Caco-2 (cell line): ENCODE measurements around the gene INPP5D. TPM values are rescaled to one million over a fixed set of nuclear protein-coding genes. Genes with fewer than 3 reads are reported as not detected.

ENCODE experiments used
- BruUV-seq: library from RNA; stranded (reverse); fragments of 400-500 nt; replicated peaks from 2 replicates; lab custom pipeline; 2021; lab: Mats Ljungman, UMichigan
- CTCF ChIA-PET: fragments of 300-600 bp; sonication (Branson Sonifier 250); formaldehyde crosslinking; loops from one replicate; lab custom pipeline; 2022; ENCODE audit warnings: antibody characterized with exemption; lab: Charles Lee
- POLR2A ChIA-PET: fragments of 300-600 bp; sonication (Branson Sonifier 250); formaldehyde crosslinking; loops from one replicate; lab custom pipeline; 2022; ENCODE audit warnings: antibody characterized with exemption; lab: Charles Lee
- DNase-seq, 2 experiments: peaks; one replicate each; pipeline versions ENCODE4 v3.0.0 to v3.0.0-alpha.2; 2020 to 2022
- H3K27me3 ChIP-seq: replicated peaks from 2 replicates; pipeline ENCODE4 v1.6.0; 2011; ENCODE audit warnings: low read length; ENCODE audit not compliant: control insufficient read depth, insufficient read depth
- H3K36me3 ChIP-seq: 2 replicates; pipeline ENCODE4 v1.5.1; 2011; ENCODE audit warnings: low read length; ENCODE audit not compliant: control insufficient read depth, insufficient read depth
- H3K4me1 ChIP-seq: fragments of 250-450 bp; sonication (Bioruptor Pico); 2 replicates; pipeline ENCODE4 v1.5.1; 2020; ENCODE audit warnings: mild to moderate bottlenecking
- H3K4me3 ChIP-seq: 2 replicates; pipeline ENCODE4 v1.5.1; 2011; ENCODE audit warnings: low read depth, mild to moderate bottlenecking, control low read depth, low read length
- H3K9me3 ChIP-seq: fragments of 250-450 bp; sonication (Bioruptor Pico); 2 replicates; pipeline ENCODE4 v1.5.1; 2020; ENCODE audit warnings: mild to moderate bottlenecking, moderate library complexity
- H3K27ac Mint-ChIP-seq: one replicate; pipeline ENCODE4 v1.8.0; 2022; ENCODE audit warnings: mixed read lengths; ENCODE audit not compliant: unreplicated experiment
- H3K27me3 Mint-ChIP-seq: one replicate; pipeline ENCODE4 v1.8.0; 2022; ENCODE audit warnings: mixed read lengths; ENCODE audit not compliant: insufficient read depth, unreplicated experiment
- H3K36me3 Mint-ChIP-seq: one replicate; pipeline ENCODE4 v1.8.0; 2022; ENCODE audit warnings: mild to moderate bottlenecking, mixed read lengths; ENCODE audit not compliant: insufficient read depth, unreplicated experiment
- H3K4me1 Mint-ChIP-seq: one replicate; pipeline ENCODE4 v1.8.0; 2022; ENCODE audit warnings: low read depth, mixed read lengths; ENCODE audit not compliant: unreplicated experiment
- H3K4me3 Mint-ChIP-seq: one replicate; pipeline ENCODE4 v1.8.0; 2022; ENCODE audit warnings: mild to moderate bottlenecking, moderate library complexity, mixed read lengths; ENCODE audit not compliant: unreplicated experiment
- H3K9me3 Mint-ChIP-seq: one replicate; pipeline ENCODE4 v1.8.0; 2022; ENCODE audit warnings: mixed read lengths; ENCODE audit not compliant: unreplicated experiment
- CTCF ChIP-seq, 2 experiments: fragments of 200-600 bp in 1 of 2; IDR thresholded peaks; 1 replicate in 1 of 2; 2 replicates in 1 of 2; pipeline versions ENCODE4 v1.5.1 to v1.8.0; 2011 to 2022; ENCODE audit warnings: antibody characterized with exemption in 1 of 2, control low read depth in 1 of 2, inconsistent platforms in 1 of 2, low read depth in 1 of 2, low read length in 1 of 2, mild to moderate bottlenecking in 1 of 2, moderate library complexity in 1 of 2; ENCODE audit not compliant: insufficient read depth in 1 of 2, severe bottlenecking in 1 of 2, unreplicated experiment in 1 of 2
- intact Hi-C: fragments of 100-400 bp; cut with micrococcal nuclease; formaldehyde crosslinking; loops from one replicate; pipeline ENCODE4 v1.10.0; 2022; ENCODE audit not compliant: unreplicated experiment
- total RNA-seq: library from RNA; stranded (reverse); gene quantifications from 2 replicates; pipeline ENCODE4 v1.2.3, GENCODE V29; 2022

Gene INPP5D
- total RNA-seq, 1 experiment from 2014 or later = not detected

GRCh38 chr2:233225230-233226068 lies 165.3 kb downstream of the INPP5D start:
- Histone ChIP-seq H3K4me1 (no peaks in the 10 kb centered on the region), H3K36me3 (no peaks in the 10 kb centered on the region), H3K9me3 (no peaks in the 10 kb centered on the region), H3K4me3 (no peak overlapping the region), H3K27me3 (no peaks in the 10 kb centered on the region)
- no peaks in the 10 kb centered on the region for H3K4me1 Mint-ChIP-seq
- ChIA-PET CTCF (no interaction called here), POLR2A (no interaction called here)
- no peak for TF ChIP-seq CTCF (IDR thresholded peaks at IDR 0.05; ENCODE audit: insufficient read depth in 1 of 2, low read depth in 1 of 2, low read length in 1 of 2, severe bottlenecking in 1 of 2, unreplicated experiment in 1 of 2)
- H3K9me3 Mint-ChIP-seq = no peaks in the 10 kb centered on the region
- no peak for DNase-seq
- no peak overlapping the region for H3K4me3 Mint-ChIP-seq
- no TSS peak for BruUV-seq
- intact Hi-C loops = no loop called here
- peaks cover 5% of the 10 kb centered on the region for H3K27me3 Mint-ChIP-seq
- H3K27ac Mint-ChIP-seq = no peak overlapping the region
- H3K36me3 Mint-ChIP-seq = no peaks in the 10 kb centered on the region

- CTCF ChIA-PET = no interaction called here
- H3K4me1 Mint-ChIP-seq = no peaks in the 10 kb centered on the region
- no peaks in the 10 kb centered on the region for H3K4me1 ChIP-seq
- no peaks in the 10 kb centered on the region for H3K9me3 Mint-ChIP-seq
- H3K4me3 ChIP-seq = no peak overlapping the region
- H3K9me3 ChIP-seq = no peaks in the 10 kb centered on the region
- no peak for TF ChIP-seq CTCF (IDR thresholded peaks at IDR 0.05; ENCODE audit: insufficient read depth in 1 of 2, low read depth in 1 of 2, low read length in 1 of 2, severe bottlenecking in 1 of 2, unreplicated experiment in 1 of 2)
- H3K36me3 Mint-ChIP-seq = no peaks in the 10 kb centered on the region
- intact Hi-C loops = no loop called here
- no peak for DNase-seq
- BruUV-seq = no TSS peak
- H3K27me3 ChIP-seq = no peaks in the 10 kb centered on the region
- POLR2A ChIA-PET = no interaction called here
- H3K36me3 ChIP-seq = no peaks in the 10 kb centered on the region
- no peak overlapping the region for H3K27ac Mint-ChIP-seq
- peaks cover 5% of the 10 kb centered on the region for H3K27me3 Mint-ChIP-seq
- no peak overlapping the region for H3K4me3 Mint-ChIP-seq
These were observed 166.4 kb downstream of the INPP5D start for GRCh38 chr2:233226511-233227031.

GRCh38 chr2:233227346-233227978 lies 167.3 kb downstream of the INPP5D start:
- no TSS peak for BruUV-seq
- no peaks in the 10 kb centered on the region for H3K27me3 ChIP-seq
- H3K9me3 Mint-ChIP-seq = no peaks in the 10 kb centered on the region
- no peaks in the 10 kb centered on the region for H3K36me3 Mint-ChIP-seq
- H3K36me3 ChIP-seq = no peaks in the 10 kb centered on the region
- H3K4me3 ChIP-seq = no peak overlapping the region
- H3K4me3 Mint-ChIP-seq = no peak overlapping the region
- no peak for DNase-seq
- no peak for TF ChIP-seq CTCF (IDR thresholded peaks at IDR 0.05; ENCODE audit: insufficient read depth in 1 of 2, low read depth in 1 of 2, low read length in 1 of 2, severe bottlenecking in 1 of 2, unreplicated experiment in 1 of 2)
- CTCF ChIA-PET = no interaction called here
- no peaks in the 10 kb centered on the region for H3K4me1 Mint-ChIP-seq
- H3K9me3 ChIP-seq = no peaks in the 10 kb centered on the region
- peaks cover 5% of the 10 kb centered on the region for H3K27me3 Mint-ChIP-seq
- no peaks in the 10 kb centered on the region for H3K4me1 ChIP-seq
- POLR2A ChIA-PET = no interaction called here
- intact Hi-C loops = no loop called here
- H3K27ac Mint-ChIP-seq = no peak overlapping the region
